Measurements from ENCODE around the gene MCCC1.
"Not testable (repeated sequence)": the region's sequence is repeated elsewhere in the genome, so short reads cannot be mapped to it uniquely, and the experiment has no call there.

MCCC1 gene

DNA sequence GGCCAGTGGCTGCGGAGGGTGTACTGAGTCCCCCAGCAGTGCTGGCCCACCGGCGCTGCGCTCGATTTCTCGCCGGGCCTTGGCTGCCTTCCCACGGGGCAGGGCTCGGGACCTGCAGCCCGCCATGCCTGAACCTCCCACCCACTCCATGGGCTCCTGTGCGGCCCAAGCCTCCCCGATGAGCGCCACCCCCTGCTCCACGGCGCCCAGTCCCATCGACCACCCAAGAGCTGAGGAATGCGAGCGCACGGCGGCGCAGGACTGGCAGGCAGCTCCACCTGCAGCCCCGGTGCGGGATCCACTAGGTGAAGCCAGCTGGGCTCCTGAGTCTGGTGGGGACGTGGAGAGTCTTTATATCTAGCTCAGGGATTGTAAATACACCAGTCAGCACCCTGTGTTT, 1.7 kb upstream of the MCCC1 start:
- not testable (repeated sequence) for DNase-seq

DNA sequence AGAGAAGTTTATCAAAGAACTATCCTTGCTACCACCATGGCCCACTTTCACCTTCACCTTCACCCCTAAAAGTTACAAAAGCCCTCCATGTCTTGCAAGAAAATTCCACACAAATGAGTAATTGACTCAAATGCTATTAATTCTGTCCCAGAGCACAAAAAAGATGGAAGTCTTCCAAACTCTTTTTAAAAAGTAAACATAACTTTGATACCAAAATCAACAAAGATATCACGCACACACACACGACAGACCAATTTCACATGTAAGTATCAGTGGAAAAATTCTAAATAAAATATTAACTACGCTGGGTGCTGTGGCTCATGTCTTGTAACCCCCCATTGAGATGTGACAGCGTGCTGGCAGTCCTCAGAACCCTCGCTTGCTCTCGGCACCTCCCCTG, 1.1 kb upstream of the MCCC1 start:
- DNase-seq: no peak

DNA sequence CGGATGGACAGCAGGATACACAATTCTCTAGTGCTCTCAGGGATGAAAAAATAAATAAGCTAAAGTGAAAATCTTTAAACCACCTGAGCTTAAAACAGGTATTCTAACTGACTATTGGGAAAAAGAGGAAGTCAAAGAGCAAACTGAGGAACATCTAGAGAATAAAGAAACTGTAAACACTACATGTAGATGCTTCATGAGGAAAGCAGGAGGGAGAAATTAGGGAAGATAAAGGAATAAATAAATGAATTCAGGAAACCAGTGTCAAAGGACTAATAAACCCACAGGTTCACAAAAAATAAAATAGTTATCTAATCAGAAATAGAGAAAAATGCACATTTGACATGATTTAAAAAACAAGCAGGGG, 525 bp upstream of the MCCC1 start:
- DNase-seq: no peak

DNA sequence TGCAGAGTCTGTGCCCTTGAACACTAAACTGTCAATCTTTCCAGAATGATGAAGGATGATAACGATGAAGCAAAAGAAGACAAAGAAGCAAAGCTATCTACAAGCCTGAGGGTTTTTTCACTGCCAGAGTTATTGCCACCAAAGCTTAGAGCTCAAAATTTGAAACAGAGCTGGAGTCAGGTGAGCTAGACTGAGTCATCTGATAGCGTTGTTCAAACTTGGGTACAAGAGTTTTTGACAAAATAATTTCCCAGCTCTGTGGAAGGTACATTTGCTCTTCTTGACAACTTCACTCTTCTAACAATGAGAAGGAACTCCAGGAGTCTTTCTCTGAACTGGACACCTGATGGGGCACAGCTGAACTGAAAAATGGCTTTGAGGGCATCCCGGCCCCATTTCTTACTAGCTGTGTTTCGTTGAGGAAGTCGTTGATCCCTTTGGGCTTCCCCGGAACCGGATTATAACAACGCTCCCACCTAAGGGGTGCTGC, 715 bp downstream of the MCCC1 start:
- no peak for DNase-seq

DNA sequence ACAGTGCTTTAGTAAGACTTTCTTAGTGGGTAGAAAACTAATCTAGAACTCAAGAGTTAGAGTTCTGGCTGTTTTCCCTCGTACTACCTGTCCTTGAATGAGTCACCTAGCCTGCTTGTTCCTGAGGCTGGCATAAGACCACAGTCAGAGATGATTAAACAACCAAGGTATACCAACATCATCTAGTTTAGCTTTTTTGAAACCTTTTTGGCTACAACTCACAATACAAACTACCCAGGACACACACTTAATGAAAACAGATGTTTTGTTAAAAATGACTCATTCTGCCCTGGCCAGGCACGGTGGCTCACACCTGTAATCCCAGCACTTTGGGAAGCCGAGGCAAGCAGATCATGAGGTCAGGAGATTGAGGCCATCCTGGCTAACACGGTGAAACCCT, 4.6 kb downstream of the MCCC1 start:
- DNase-seq: no peak

DNA sequence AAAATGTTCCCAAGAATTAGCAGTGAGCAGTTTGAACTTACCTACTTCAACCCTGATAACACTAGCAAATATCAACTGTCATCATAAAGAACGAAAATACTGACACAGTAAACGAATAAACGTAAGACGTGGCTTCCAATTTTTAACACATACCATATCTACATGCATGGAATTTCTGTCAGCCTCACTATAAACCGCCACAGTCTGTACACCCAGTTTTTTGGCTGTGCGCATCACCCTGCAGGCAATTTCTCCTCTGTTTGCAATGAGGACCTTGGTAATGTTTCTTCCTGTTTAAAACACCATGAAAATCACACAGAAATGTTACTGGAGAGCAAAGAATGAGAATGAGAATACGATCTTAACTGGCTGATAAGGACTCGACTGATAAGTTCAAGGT, 7.0 kb downstream of the MCCC1 start:
- DNase-seq: no peak

DNA sequence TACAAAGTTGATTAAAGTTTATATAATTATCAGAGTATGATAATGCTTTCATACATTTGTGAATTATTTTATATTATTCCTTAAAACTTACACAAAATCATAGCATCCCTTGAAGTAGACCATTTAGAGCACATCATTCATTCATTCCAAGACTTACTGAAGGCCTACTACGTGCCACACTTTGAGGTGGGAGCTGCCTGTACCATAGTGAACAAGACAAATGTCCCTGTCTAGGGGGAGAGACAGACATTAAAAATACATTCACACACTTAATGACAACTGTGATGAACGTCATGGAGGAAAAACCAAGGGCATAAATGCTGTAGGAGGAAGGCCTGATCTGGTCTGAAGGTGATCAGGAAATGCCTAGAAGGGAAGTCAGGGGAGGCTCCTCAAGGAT, 12.1 kb downstream of the MCCC1 start:
- DNase-seq: no peak

DNA sequence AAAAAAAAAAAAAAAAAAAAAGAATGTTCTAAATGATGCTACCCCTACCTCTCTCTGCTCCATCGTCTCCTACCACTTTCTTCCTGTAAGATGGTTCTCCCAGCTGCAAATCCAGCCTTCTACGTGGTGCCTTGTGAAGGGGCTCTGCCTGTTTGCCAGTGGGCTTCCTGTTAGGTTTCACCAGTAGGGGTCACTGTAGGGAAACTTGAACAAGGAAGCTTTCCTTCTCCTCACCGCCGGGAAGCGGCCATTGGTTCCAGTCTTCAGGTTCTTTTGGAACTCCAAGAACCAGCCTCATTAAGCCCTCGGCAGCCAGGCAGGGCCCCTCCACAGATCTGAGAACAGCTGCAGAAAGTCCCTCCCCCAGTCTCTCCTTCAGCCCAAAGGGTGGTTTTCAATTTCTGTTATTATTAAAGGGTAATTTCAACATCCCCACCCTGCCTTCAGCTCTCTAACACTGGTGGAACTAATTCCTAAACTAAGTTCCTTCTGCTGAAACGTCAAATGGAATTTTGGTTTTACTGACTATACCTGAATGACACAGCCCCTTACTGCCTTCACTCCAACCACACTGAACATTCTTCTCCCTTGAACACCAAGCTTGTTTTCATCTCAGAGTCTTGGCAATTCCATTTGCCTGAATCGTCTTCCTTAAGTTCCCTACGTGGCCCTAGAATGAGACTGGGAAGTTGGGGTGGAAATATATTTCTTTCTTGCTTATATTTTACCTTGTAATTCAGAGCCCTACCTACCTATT, 13.5 kb downstream of the MCCC1 start:
- no peak for DNase-seq

DNA sequence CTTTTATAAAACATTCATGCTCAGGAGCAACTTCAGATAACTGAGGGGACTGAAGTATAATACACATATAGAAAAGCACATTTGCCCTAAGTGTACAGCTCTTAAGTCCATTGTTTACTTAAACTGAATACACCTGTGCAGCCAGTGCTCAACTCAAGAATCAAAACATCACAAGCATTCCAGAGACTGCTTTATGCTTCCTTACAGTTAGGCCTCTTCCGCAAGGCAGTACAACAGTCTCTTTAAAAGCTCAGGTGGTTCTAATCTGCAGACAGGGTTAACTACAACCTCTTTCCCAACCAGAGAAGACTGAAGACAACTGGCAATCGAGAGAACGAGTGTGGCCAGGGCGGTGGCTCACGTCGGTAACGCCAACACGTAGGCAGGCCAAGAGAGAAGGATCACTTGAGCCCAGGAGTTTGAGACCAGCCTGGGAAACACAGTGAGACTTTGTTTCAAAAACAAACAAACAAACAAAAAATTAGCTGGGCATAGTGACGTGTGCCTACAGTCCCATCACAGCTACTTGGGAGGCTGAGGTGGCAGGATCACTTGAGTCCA, 16.9 kb downstream of the MCCC1 start:
- DNase-seq: no peak

DNA sequence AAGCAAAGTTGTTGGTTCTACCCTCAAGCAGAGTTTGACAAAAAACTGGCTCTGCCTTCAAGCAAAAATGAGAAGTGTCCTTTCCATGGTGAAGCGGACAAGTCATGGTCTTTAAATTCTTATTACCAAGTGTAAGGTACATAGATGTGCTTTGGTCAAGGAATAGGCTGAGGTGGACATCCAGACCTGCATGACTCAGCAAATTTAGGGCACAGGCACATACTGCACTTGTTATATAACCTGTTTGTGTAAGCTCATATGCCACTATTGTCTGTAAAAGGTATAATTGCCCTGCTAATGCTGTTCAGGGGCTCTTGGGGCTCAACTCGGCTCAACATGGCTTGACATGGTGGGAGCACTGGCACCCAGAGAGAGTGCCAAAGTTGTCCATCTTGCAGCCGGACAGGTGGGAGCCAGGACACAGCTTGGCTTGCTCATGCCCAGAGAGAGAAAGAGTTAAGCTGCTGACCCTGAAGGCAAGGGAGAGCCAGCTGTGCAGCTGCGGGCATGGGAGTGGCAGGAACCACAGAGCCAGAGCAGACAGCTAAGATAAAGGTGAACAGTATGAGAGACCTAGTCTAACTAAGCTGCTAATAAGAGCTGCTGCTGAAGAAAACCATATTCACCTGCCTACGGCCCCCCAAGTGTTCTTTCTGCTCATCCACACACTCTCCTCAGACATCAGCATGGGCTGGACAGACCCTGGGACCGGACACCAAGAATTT, 17.7 kb downstream of the MCCC1 start:
- no peak for DNase-seq

DNA sequence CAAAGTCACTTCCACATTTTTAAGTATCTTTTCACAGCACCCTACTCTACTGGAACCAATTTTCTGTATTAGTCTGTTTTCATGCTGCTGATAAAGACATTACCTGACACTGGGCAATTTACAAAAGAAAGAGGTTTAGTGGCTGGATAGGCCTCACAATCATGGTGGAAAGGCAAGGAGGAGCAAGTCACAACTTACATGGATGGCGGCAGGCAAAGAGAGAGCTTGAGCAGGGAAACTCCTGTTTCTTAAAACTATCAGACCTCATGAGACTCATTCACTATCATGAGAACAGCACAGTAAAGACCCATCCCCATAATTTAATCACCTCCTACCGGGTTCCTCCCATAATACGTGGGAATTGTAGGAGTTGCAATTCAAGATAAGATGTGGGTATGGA, 18.7 kb downstream of the MCCC1 start:
- no peak for DNase-seq

DNA sequence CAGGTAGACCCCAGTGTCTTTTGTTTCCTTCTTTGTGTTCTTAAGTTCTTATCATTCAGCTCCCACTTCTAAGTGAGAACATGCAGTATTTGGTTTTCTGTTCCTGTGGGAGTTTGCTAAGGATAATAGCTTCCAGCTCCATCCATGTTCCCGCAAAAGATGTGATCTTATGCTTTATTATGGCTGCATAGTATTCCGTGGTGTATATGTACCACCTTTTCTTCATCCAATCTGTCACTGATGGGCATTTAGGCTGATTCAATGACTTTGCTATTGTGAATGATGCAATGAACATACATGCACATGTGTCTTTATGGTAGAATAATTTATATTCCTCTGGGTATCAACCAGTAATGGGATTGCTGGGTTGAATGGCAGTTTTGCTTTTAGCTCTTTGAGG, 24.4 kb downstream of the MCCC1 start:
- no peak for DNase-seq

DNA sequence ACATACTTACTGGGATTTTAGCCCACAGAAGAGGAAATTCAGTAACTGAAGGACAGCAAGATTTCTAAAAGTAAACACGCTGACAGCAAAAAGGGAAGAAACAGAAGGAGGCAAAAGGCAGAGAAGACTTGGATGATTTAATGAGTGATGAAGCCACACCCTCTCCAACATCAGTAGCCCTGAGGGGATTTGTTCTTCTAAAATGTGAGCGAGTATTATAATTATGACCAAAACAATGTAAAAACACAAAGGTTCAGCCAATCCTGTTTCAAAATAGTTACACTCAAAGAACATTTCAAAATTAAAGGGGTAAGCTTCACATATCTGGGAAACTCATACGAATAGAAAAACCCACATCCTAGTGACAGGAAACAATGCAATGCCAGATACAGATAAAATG, 25.0 kb downstream of the MCCC1 start:
- DNase-seq: no peak

DNA sequence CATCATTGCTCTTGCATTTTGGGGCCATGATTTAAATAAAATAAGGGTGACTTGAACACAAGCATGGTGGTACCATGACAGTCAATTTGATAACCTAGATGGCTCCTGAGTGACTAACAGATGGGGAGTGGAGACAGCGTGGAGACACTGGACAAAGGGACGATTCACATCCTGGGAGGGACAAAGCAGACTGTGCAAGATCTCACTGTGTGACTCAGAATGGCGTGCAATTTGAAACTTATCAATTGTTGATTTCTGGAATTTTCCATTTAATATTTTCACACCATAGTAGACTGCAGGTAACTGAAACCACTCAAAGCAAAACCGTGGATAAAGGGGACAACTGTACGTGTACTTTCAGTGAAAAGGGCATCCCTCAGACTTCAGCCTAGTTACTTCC, 25.5 kb downstream of the MCCC1 start:
- no peak for DNase-seq

DNA sequence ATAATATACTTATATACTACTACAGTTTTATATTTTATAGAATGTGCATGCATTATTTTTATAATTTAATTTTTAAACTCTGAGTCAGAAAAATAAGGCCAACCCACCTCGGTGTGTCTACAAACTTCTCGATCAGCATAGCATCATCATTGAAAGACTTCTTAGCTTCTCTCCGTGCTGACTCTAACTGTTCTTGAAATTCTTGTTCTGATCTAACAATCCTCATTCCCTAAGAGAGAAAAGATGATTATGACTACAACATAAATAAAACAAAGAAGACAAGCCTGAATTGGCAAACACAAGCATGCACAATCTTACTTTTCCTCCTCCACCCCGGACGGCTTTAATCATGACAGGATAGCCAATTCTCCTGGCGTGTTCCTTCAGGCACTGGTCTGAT, 28.4 kb downstream of the MCCC1 start:
- DNase-seq: no peak

DNA sequence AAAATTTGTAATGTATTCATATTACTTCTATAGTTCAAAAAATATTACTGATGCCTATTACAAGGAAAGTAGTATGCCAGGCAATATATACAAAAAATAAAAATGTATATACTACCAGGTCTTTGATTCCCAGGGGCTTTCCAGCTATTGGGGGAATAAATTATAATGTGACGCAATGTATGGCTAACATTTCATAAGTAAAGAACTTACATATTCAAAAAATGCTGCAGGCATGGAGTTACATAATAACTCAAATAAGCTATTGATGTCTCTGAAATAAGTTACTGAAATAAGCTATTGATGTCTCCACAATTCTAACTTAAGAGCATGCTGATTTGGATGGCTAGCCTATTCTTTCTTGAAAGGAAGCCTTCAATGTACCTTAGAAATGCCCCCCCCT, 30.2 kb downstream of the MCCC1 start:
- no peak for DNase-seq

DNA sequence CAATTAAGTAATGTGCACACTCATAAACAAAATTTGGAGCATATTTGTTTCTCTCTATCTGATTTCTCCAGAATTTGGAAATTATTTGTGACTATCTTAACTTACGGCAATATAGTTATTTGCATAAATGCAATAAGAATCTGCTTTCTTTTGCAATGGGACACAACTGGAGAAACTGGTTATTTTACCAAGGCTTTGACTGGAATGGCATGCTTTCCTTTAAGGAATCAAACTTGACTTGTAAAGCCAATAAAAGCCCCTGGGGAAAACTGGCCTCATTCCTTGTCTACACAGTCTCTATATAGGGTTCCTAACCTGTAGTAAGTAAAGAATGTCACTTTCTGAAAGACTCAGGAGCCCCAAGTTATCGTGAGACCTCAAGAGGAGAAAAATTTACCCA, 32.4 kb downstream of the MCCC1 start:
- DNase-seq: not testable (repeated sequence)

DNA sequence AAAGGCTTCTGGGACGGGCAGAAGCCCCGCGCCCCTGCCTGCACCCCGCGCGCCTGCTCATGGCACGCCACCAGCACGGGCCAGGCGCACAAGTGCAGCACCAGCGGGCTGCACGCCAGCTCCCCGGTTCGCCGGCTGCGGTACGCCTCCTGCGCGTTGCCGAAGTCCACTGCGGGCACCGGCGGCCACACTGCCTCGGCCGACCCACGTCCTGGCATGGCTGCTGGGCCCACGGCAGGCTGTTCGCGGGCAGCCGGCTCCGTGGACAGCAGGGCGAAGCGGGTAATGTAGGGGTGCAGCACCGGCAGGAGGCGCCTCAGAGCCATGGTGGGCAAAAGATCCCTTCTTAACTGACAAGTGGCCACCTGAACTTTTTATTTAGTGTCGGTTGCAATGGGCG, 34.8 kb downstream of the MCCC1 start:
- no peak for DNase-seq

DNA sequence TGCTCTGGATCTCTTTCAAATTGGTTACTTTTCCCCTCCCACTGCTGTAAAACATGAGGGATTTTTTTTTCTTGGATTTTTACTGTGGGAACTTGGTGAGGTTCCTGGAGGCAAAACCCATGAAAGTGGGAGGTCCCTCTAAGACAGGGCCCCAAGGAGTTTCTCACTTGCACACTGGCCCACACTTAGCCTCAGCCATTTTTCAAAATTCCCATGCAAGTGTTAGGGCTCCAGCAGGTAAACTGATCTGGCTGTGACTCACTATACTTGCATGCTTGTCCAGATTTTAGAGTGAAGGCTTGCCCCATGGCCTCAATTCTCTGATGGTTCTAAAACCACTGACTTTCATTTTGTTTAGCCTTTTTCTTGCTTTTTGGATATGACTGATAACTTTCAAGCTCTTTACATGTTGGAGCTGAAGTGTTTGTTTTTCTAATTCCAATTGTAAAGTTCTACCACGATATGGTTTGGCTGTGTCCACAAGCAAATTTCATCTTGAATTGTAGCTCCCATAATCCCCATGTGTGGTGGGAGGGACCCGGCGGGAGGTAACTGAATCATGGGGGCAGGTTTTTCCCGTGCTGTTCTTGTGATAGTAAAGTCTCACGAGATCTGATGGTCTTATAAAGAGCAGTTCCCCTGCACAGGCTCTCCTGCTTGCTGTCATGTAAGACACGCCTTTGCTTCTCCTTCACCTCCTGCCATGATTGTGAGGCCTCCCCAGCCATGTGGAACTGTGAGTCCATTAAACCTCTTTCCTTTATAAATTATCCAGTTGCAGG, 37.7 kb downstream of the MCCC1 start:
- no peak for DNase-seq

DNA sequence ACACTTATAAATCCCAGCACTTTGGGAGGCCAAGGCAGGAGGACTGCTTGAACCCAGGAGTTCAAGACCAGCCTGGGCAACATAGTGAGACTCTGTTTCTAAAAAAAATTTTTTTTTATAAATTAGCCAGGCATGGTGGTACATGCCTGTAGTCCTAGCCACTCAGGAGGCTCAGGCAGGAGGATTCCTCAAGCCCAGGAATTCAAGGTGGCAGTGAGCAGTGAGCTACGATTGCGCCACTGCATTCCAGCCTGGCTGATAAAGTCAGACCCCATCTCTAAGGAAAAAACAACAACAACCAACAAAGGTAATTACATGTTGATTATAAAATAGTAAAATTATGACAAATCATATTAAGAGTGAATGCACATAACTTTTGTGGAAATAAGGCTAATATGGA, 40.9 kb downstream of the MCCC1 start:
- no peak for DNase-seq

DNA sequence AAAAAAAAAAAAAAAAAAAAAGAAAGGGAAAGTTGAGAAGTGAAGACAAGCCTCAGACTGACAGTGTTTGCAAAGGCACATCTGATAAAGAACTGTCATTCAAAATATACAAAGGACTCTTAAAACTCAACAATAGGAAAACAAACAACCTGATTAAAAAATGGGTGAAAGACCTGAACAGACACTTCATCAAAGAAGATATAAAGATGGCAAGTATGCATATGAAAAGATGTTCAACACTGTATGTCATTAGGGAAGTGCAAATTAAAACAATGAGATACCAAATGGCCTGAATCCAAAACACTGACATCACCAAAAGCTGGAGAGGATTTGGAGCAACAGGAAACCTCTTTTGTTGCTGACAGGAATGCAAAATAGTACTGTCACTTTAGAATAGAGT, 48.6 kb downstream of the MCCC1 start:
- DNase-seq: no peak

DNA sequence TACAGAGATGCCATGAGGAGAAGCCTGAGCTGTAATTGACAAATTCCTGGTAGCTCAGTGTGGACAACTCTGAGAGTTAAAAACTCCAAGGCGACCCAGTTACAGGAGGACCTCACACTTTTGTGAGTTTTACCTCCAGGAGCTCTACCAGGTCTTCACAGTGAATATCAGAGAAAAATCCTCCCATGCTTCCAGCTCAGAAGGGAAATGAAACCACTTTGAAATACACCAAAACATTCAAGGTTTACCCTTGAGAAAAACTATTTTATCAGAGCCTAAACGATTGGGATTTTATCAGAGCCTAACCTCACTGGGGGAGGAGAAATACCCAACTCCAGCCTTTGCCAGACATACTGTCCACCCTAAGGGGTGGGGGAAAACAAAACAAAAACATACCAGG, 52.4 kb downstream of the MCCC1 start:
- DNase-seq: no peak

DNA sequence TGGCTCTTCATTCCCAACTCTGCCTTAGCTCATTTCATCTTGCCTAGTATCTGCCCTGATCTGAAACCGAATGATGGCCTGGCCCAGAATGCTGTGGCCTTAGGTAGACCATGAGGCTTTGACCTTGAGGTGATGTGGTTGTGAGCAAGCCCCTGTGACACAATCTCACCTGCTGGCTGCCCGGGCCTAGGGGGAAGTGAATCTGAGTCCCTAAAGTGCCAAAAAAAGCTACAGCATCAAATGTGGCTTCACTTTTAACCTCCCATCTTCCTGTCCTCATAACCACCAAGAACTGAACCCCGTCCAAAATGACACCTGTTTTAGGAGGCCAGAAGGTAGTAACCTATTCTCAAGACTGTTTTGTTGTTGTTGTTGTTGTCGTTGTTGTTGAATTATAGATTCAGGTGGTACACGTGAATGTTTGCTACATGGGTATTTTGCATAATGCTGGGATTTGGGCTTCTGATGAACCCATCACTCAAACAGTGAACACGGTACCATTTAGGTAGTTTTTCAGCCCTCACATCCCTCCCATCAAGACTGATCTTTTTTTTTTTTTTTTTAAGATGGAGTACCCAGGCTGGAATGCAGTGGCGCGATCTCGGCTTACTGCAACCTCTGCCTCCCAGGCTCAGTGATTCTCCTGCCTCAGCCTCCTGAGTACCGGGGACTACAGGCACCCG, 54.6 kb downstream of the MCCC1 start:
- peak; percentile 8 for DNase-seq

Data from CD4-positive, alpha-beta T cell treated with Interferon gamma for 1 hour (primary cell).